Activated CD8-positive, alpha-beta T cell treated with anti-CD3 and anti-CD28 coated beads, Interleukin-2, amount 10 ng/mL, durations not matched to agents 7 days and 5 days (primary cell): ENCODE measurements around the gene CFAP92. TPM values are rescaled to one million over a fixed set of nuclear protein-coding genes. Genes with fewer than 3 reads are reported as not detected.
A peak's percentile ranks its signal among the peaks of the same experiment; 100 is the strongest.

ENCODE experiments used
- ATAC-seq: fragments of 150-1000 bp; cut with Tn5 transposase; one replicate; pipeline ENCODE4 v1.10.0; 2021; ENCODE audit warnings: moderate library complexity
- CTCF ChIA-PET: fragments of 350-600 bp; sonication (Branson Sonifier 250); formaldehyde crosslinking; loops from one replicate; lab custom pipeline; 2021; ENCODE audit warnings: antibody characterized with exemption; lab: Charles Lee
- POLR2A ChIA-PET: fragments of 350-600 bp; sonication (Branson Sonifier 250); formaldehyde crosslinking; loops from one replicate; lab custom pipeline; 2021; ENCODE audit warnings: antibody characterized with exemption; lab: Charles Lee
- DNase-seq: peaks from one replicate; pipeline ENCODE4 v3.0.0-alpha.2; 2020
- H3K27ac Mint-ChIP-seq: one replicate; pipeline ENCODE4 v1.8.0; 2021; ENCODE audit warnings: mild to moderate bottlenecking, mixed read lengths
- H3K27me3 Mint-ChIP-seq: one replicate; pipeline ENCODE4 v1.8.0; 2021; ENCODE audit warnings: low read depth, mixed read lengths
- H3K36me3 Mint-ChIP-seq: one replicate; pipeline ENCODE4 v1.8.0; 2021; ENCODE audit warnings: low read depth, mixed read lengths
- H3K4me1 Mint-ChIP-seq: one replicate; pipeline ENCODE4 v1.8.0; 2021; ENCODE audit warnings: low read depth, mixed read lengths
- H3K4me3 Mint-ChIP-seq: one replicate; pipeline ENCODE4 v1.8.0; 2021; ENCODE audit warnings: mild to moderate bottlenecking, mixed read lengths
- H3K9me3 Mint-ChIP-seq: one replicate; pipeline ENCODE4 v1.8.0; 2022; ENCODE audit warnings: mixed read lengths; ENCODE audit not compliant: insufficient read depth
- total RNA-seq, 2 experiments: library from RNA; stranded (reverse); gene quantifications; one replicate each; pipeline ENCODE4 v1.2.3, GENCODE V29; 2021

Gene CFAP92
- total RNA-seq, 2 experiments from 2014 or later = 0.18 to 0.26 TPM

GRCh38 chr3:128907706-128908445 is 86.0 kb downstream of the CFAP92 start:
- no peak for DNase-seq
- CTCF ChIA-PET = interaction anchor here (0.8 kb wide), 1 partner anchor 62 kb away, joined by 4 read pairs; no protein-coding TSS in a partner anchor
- POLR2A ChIA-PET = no interaction called here
- Mint-ChIP-seq H3K27me3 (no peaks in the 10 kb centered on the region), H3K27ac (no peak overlapping the region), H3K4me1 (no peaks in the 10 kb centered on the region), H3K36me3 (peaks cover 40% of the 10 kb centered on the region), H3K9me3 (no peaks in the 10 kb centered on the region), H3K4me3 (no peak overlapping the region)
- ATAC-seq = no peak

- ATAC-seq (no peak), DNase-seq (no peak)
- CTCF ChIA-PET = no interaction called here
- no peaks in the 10 kb centered on the region for H3K9me3 Mint-ChIP-seq
- no peaks in the 10 kb centered on the region for H3K27me3 Mint-ChIP-seq
- no peak overlapping the region for H3K4me3 Mint-ChIP-seq
- peaks cover 36% of the 10 kb centered on the region for H3K36me3 Mint-ChIP-seq
- POLR2A ChIA-PET = no interaction called here
- H3K27ac Mint-ChIP-seq = no peak overlapping the region
- H3K4me1 Mint-ChIP-seq = no peaks in the 10 kb centered on the region
Observed at GRCh38 chr3:128906804-128907525, 86.9 kb downstream of the CFAP92 start.

- Mint-ChIP-seq H3K27ac (no peak overlapping the region), H3K27me3 (no peaks in the 10 kb centered on the region), H3K9me3 (no peaks in the 10 kb centered on the region), H3K4me1 (no peaks in the 10 kb centered on the region), H3K4me3 (no peak overlapping the region), H3K36me3 (peaks cover 37% of the 10 kb centered on the region)
- CTCF ChIA-PET = interaction anchor here (0.8 kb wide), 1 partner anchor 297 kb away, joined by 3 read pairs; no protein-coding TSS in a partner anchor
- POLR2A ChIA-PET = interaction anchor here (1.5 kb wide), 1 partner anchor 17 kb away, joined by 5 read pairs; no protein-coding TSS in a partner anchor
- no peak for DNase-seq
- no peak for ATAC-seq
Observed at GRCh38 chr3:128906031-128906803, 87.7 kb downstream of the CFAP92 start.

GRCh38 chr3:128903501-128903900 is 90.4 kb downstream of the CFAP92 start:
- Mint-ChIP-seq H3K27ac (no peak overlapping the region), H3K36me3 (peaks cover 48% of the 10 kb centered on the region), H3K27me3 (no peaks in the 10 kb centered on the region), H3K4me3 (no peak overlapping the region), H3K9me3 (no peaks in the 10 kb centered on the region), H3K4me1 (no peaks in the 10 kb centered on the region)
- ChIA-PET POLR2A (no interaction called here), CTCF (no interaction called here)
- no peak for ATAC-seq
- DNase-seq = no peak

GRCh38 chr3:128902426-128902825 is 91.5 kb downstream of the CFAP92 start:
- Mint-ChIP-seq H3K27me3 (no peaks in the 10 kb centered on the region), H3K9me3 (no peaks in the 10 kb centered on the region), H3K4me1 (peaks cover 2% of the 10 kb centered on the region), H3K27ac (no peak overlapping the region), H3K4me3 (no peak overlapping the region), H3K36me3 (peaks cover 56% of the 10 kb centered on the region)
- no peak for DNase-seq
- ATAC-seq = no peak
- ChIA-PET CTCF (no interaction called here), POLR2A (no interaction called here)

- DNase-seq (no peak), ATAC-seq (no peak)
- peak overlapping the region; percentile 12 for H3K27ac Mint-ChIP-seq
- H3K36me3 Mint-ChIP-seq = peaks cover 55% of the 10 kb centered on the region
- H3K4me3 Mint-ChIP-seq = no peak overlapping the region
- CTCF ChIA-PET = no interaction called here
- H3K27me3 Mint-ChIP-seq = no peaks in the 10 kb centered on the region
- H3K9me3 Mint-ChIP-seq = no peaks in the 10 kb centered on the region
- POLR2A ChIA-PET = no interaction called here
- peaks cover 15% of the 10 kb centered on the region for H3K4me1 Mint-ChIP-seq
Observed at GRCh38 chr3:128895843-128896697, 97.8 kb downstream of the CFAP92 start.

- Mint-ChIP-seq H3K9me3 (no peaks in the 10 kb centered on the region), H3K27ac (no peak overlapping the region), H3K4me1 (peaks cover 3% of the 10 kb centered on the region), H3K27me3 (no peaks in the 10 kb centered on the region), H3K36me3 (peaks cover 23% of the 10 kb centered on the region), H3K4me3 (no peak overlapping the region)
- ChIA-PET CTCF (interaction anchor here (1.2 to 1.9 kb wide), 2 partner anchors 12 to 14 kb away, joined by 3 to 6 read pairs; no protein-coding TSS in a partner anchor), POLR2A (interaction anchor here (0.5 to 0.6 kb wide), 3 partner anchors 11 to 389 kb away, joined by 3 read pairs; no protein-coding TSS in a partner anchor)
- ATAC-seq (no peak), DNase-seq (no peak)
Observed at GRCh38 chr3:128889139-128889894, 104.6 kb downstream of the CFAP92 start.

GRCh38 chr3:128884992-128885391 is 108.9 kb downstream of the CFAP92 start:
- POLR2A ChIA-PET = no interaction called here
- Mint-ChIP-seq H3K4me1 (peaks cover 40% of the 10 kb centered on the region), H3K27ac (peak overlapping the region; percentile 57), H3K27me3 (no peaks in the 10 kb centered on the region), H3K9me3 (no peaks in the 10 kb centered on the region), H3K36me3 (peaks cover 26% of the 10 kb centered on the region), H3K4me3 (no peak overlapping the region)
- ATAC-seq (no peak), DNase-seq (no peak)
- CTCF ChIA-PET = interaction anchor here (2.4 kb wide), 1 partner anchor 9 kb away, joined by 9 read pairs; no protein-coding TSS in a partner anchor

- Mint-ChIP-seq H3K27me3 (no peaks in the 10 kb centered on the region), H3K27ac (peak overlapping the region; percentile 44), H3K4me3 (no peak overlapping the region), H3K36me3 (peaks cover 19% of the 10 kb centered on the region), H3K9me3 (no peaks in the 10 kb centered on the region), H3K4me1 (peaks cover 45% of the 10 kb centered on the region)
- CTCF ChIA-PET = no interaction called here
- POLR2A ChIA-PET = interaction anchor here (0.6 kb wide), 1 partner anchor 301 kb away, joined by 3 read pairs; no protein-coding TSS in a partner anchor
- ATAC-seq (no peak), DNase-seq (no peak)
Observed at GRCh38 chr3:128882719-128883118, 111.2 kb downstream of the CFAP92 start.

- no peaks in the 10 kb centered on the region for H3K9me3 Mint-ChIP-seq
- POLR2A ChIA-PET = no interaction called here
- H3K36me3 Mint-ChIP-seq = peaks cover 22% of the 10 kb centered on the region
- H3K27ac Mint-ChIP-seq = no peak overlapping the region
- H3K4me1 Mint-ChIP-seq = peaks cover 51% of the 10 kb centered on the region
- H3K27me3 Mint-ChIP-seq = no peaks in the 10 kb centered on the region
- ATAC-seq (no peak), DNase-seq (no peak)
- no peak overlapping the region for H3K4me3 Mint-ChIP-seq
- CTCF ChIA-PET = interaction anchor here (1.0 to 7.0 kb wide), 2 partner anchors 42 to 89 kb away, joined by 3 to 75 read pairs; no protein-coding TSS in a partner anchor
Observed at GRCh38 chr3:128881576-128881975, 112.3 kb downstream of the CFAP92 start.
